ENCODE data around the gene CISD3. TPM values are rescaled to one million over a fixed set of nuclear protein-coding genes. Genes with fewer than 3 reads are reported as not detected.

CISD3 gene
- total RNA-seq, 1 experiment from 2014 or later = 14.1 TPM

GRCh38 chr17:38743556-38744171 lies 13.5 kb downstream of the CISD3 start:
- DNase-seq (no peak), ATAC-seq (no peak)
- Histone ChIP-seq H2AFZ (ENCODE audit: low read length) (no peak overlapping the region), H3K4me3 (ENCODE audit: low read length) (no peak overlapping the region), H4K20me1 (ENCODE audit: low read length) (peaks cover 8% of the 10 kb centered on the region; the same call in 1 of the 2 replicates), H3K4me1 (ENCODE audit: insufficient read depth, low read length) (peaks cover 8% of the 10 kb centered on the region), H3K36me3 (ENCODE audit: low read depth, low read length) (no peaks in the 10 kb centered on the region; the same call in 1 of the 2 replicates), H3K27me3 (ENCODE audit: low read length) (no peaks in the 10 kb centered on the region), H3K4me2 (ENCODE audit: low read length) (no peak overlapping the region), H3K79me2 (ENCODE audit: low read length) (peaks cover 77% of the 10 kb centered on the region), H3K9ac (ENCODE audit: low read length) (no peak overlapping the region), H3K27ac (ENCODE audit: low read length) (no peak overlapping the region), H3F3A (ENCODE audit: low read length, unreplicated experiment) (no peaks in the 10 kb centered on the region), H3K9me3 (ENCODE audit: low read length) (no peaks in the 10 kb centered on the region), H3K9me2 (replicated peaks; ENCODE audit: low read length) (no peaks in the 10 kb centered on the region)
- intact Hi-C loops (cut with micrococcal nuclease) = no loop called here
- CTCF ChIA-PET = no interaction called here
- POLR2A ChIA-PET (ENCODE audit: unreplicated experiment) = no interaction called here
- TF ChIP-seq EZH2phosphoT487 (IDR thresholded peaks at IDR 0.05; ENCODE audit: borderline replicate concordance, low read length) = no peak
- no peak for TF ChIP-seq CTCF (conservative IDR thresholded peaks at IDR 0.05; ENCODE audit: low read depth, low read length)
- BruUV-seq (replicated peaks) = no TSS peak

- H3K27me3 ChIP-seq (ENCODE audit: low read length) = no peaks in the 10 kb centered on the region
- CTCF ChIA-PET = no interaction called here
- peaks cover 15% of the 10 kb centered on the region for H3K4me1 ChIP-seq (ENCODE audit: insufficient read depth, low read length)
- H3F3A ChIP-seq (ENCODE audit: low read length, unreplicated experiment) = no peaks in the 10 kb centered on the region
- 0 out of 2 replicates have a peak overlapping the region, but pooled peaks have one; percentile 82 for H3K4me2 ChIP-seq (ENCODE audit: low read length)
- TF ChIP-seq EZH2phosphoT487 (IDR thresholded peaks at IDR 0.05; ENCODE audit: borderline replicate concordance, low read length) = no peak
- TF ChIP-seq CTCF (conservative IDR thresholded peaks at IDR 0.05; ENCODE audit: low read depth, low read length) = no peak
- TF ChIP-seq EZH2 (IDR thresholded peaks at IDR 0.05; ENCODE audit: low read length, unreplicated experiment) = no peak
- BruUV-seq (replicated peaks) = no TSS peak
- peaks cover 87% of the 10 kb centered on the region for H3K79me2 ChIP-seq (ENCODE audit: low read length)
- POLR2A ChIA-PET (ENCODE audit: unreplicated experiment) = no interaction called here
- no peaks in the 10 kb centered on the region for H3K9me2 ChIP-seq (replicated peaks; ENCODE audit: low read length)
- H3K36me3 ChIP-seq (ENCODE audit: low read depth, low read length) = no peaks in the 10 kb centered on the region
- no peak for DNase-seq
- H3K4me3 ChIP-seq (ENCODE audit: low read length) = no peak overlapping the region
- peaks cover 8% of the 10 kb centered on the region; the same call in 1 of the 2 replicates for H4K20me1 ChIP-seq (ENCODE audit: low read length)
- H2AFZ ChIP-seq (ENCODE audit: low read length) = no peak overlapping the region
- no peak overlapping the region for H3K27ac ChIP-seq (ENCODE audit: low read length)
- H3K9ac ChIP-seq (ENCODE audit: low read length) = no peak overlapping the region
- intact Hi-C loops (cut with micrococcal nuclease) = no loop called here
- ATAC-seq = no peak
- no peaks in the 10 kb centered on the region for H3K9me3 ChIP-seq (ENCODE audit: low read length)
Measured at GRCh38 chr17:38745545-38745944, 15.4 kb downstream of the CISD3 start.

- no peaks in the 10 kb centered on the region for H3K27me3 ChIP-seq (ENCODE audit: low read length)
- ChIA-PET POLR2A (ENCODE audit: unreplicated experiment) (no interaction called here), CTCF (no interaction called here)
- no peak overlapping the region for H2AFZ ChIP-seq (ENCODE audit: low read length)
- peaks cover 18% of the 10 kb centered on the region for H3K4me1 ChIP-seq (ENCODE audit: insufficient read depth, low read length)
- H3K9me2 ChIP-seq (replicated peaks; ENCODE audit: low read length) = no peaks in the 10 kb centered on the region
- H3K9ac ChIP-seq (ENCODE audit: low read length) = peak overlapping the region; percentile 69; the same call in 1 of the 2 replicates
- DNase-seq (no peak), ATAC-seq (no peak)
- no peaks in the 10 kb centered on the region for H3K9me3 ChIP-seq (ENCODE audit: low read length)
- no peak overlapping the region for H3K27ac ChIP-seq (ENCODE audit: low read length)
- no peaks in the 10 kb centered on the region for H3F3A ChIP-seq (ENCODE audit: low read length, unreplicated experiment)
- no TSS peak for BruUV-seq (replicated peaks)
- TF ChIP-seq EZH2phosphoT487 (IDR thresholded peaks at IDR 0.05; ENCODE audit: borderline replicate concordance, low read length) (no peak), CTCF (conservative IDR thresholded peaks at IDR 0.05; ENCODE audit: low read depth, low read length) (no peak), EZH2 (IDR thresholded peaks at IDR 0.05; ENCODE audit: low read length, unreplicated experiment) (no peak)
- H3K4me3 ChIP-seq (ENCODE audit: low read length) = peak overlapping the region; percentile 96
- H3K36me3 ChIP-seq (ENCODE audit: low read depth, low read length) = no peaks in the 10 kb centered on the region
- intact Hi-C loops (cut with micrococcal nuclease) = no loop called here
- H4K20me1 ChIP-seq (ENCODE audit: low read length) = 0 out of 2 replicates have a peak, but pooled peaks cover 6% of the 10 kb centered on the region
- peaks cover 82% of the 10 kb centered on the region for H3K79me2 ChIP-seq (ENCODE audit: low read length)
- peak overlapping the region; percentile 82 for H3K4me2 ChIP-seq (ENCODE audit: low read length)
Measured at GRCh38 chr17:38746004-38746848, 16.1 kb downstream of the CISD3 start.

Data from PC-3 (cell line).